ENCODE data around the gene GLRX.

Gene GLRX

DNA sequence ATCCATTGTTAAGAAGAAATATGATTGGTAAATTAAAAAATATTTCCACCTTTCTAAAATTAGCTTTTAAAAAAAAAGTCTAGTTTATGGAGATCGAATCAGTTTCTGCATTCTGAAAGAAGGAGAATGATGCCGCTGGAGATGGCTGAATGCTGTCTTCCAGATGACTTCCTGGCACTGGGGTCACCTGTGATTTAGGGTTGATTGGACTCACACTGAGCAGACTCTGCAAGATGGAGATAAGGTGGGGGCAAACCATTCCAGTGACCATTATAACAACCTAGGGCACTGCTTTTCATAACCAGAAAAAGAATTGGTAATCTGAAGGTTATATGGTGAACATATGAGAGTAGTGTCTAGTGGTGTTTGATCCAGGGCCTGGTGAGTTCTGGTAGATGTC, 50.6 kb downstream of the GLRX start:
- 0 out of 2 replicates have a peak, but pooled peaks have one; percentile 23 for TF ChIP-seq POLR2A (IDR thresholded peaks at IDR 0.05; ENCODE audit: low read depth, low read length)
- no peak for TF ChIP-seq PAX5 (IDR thresholded peaks at IDR 0.05; ENCODE audit: insufficient read depth, low read length, severe bottlenecking)
- no peak for TF ChIP-seq SPI1 (IDR thresholded peaks at IDR 0.05; ENCODE audit: low read depth, low read length)
- FAIRE-seq (no peak), DNase-seq (ENCODE audit: insufficient read length, low spot score) (no peak)

DNA sequence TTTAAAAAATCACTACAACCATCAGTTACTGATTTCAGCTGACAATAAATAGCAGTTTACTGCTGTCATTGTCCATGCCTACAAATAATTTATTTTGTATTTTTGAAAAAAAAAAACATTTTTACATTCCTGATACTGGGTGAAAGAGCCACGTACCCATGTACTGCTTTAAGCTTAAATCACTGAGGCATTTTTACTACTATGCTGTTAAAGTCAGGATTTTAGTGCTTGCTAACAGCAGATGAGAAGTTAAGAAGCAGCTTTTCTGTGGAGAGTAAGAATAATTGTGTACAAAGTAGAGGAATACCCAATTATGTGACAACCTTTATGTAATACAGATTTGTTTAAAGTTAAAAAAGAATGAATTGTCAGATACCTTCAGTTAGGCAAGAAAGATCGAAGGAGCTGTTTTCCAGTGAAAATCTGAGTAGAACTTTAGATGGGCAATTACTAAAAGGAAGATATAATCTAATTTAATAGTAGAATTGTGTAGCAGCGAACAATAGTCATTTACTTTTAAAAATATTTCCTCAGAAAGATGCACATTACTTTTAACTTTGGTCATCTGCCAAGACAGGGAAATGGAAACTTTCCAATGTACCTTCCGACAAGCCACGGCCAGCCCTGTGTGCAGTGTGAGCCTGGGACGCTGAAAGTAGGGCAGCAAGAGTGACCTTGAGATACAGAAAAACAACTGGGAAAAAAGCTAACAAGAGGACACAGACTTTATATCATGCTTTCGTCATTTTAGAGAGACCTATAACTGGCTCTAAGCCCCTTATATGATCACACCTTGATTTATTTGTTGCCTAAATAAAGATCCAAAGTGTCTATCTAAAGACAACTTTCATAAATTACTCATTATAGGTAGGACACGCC, 51.5 kb downstream of the GLRX start:
- no peak for TF ChIP-seq PAX5 (IDR thresholded peaks at IDR 0.05; ENCODE audit: insufficient read depth, low read length, severe bottlenecking)
- TF ChIP-seq TAF1 (IDR thresholded peaks at IDR 0.05; ENCODE audit: low read depth, low read length) = no peak
- no peak for TF ChIP-seq POU2F2 (IDR thresholded peaks at IDR 0.05; ENCODE audit: low read depth, low read length)
- no peak for TF ChIP-seq SPI1 (IDR thresholded peaks at IDR 0.05; ENCODE audit: low read depth, low read length)
- no peak for TF ChIP-seq POLR2A (IDR thresholded peaks at IDR 0.05; ENCODE audit: low read depth, low read length)
- TF ChIP-seq POLR2AphosphoS5 (IDR thresholded peaks at IDR 0.05; ENCODE audit: low read depth, low read length) = no peak
- no peak for DNase-seq (ENCODE audit: insufficient read length, low spot score)
- no peak for FAIRE-seq

DNA sequence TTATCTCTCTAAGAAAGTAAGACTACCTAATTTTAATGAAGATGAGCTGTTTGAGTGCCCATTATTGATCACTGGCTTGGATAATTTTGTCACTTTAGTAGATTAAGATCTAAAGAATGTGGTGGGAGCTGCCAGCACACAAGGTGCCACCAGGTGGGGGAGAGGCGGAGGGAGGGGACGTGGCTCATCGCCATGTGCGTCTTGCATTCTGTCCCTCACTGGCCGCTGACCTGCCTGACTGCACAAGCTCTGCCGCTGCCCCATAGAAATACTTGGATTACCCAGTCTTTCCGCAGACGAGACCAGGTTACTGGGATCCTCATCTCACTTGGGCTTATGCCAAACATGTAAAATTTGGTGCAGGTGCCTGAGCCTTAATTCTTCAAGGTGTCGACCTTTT, 53.8 kb downstream of the GLRX start:
- DNase-seq (ENCODE audit: insufficient read length, low spot score) = no peak
- TF ChIP-seq TAF1 (IDR thresholded peaks at IDR 0.05; ENCODE audit: low read depth, low read length) = no peak
- FAIRE-seq = peak; percentile 60

DNA sequence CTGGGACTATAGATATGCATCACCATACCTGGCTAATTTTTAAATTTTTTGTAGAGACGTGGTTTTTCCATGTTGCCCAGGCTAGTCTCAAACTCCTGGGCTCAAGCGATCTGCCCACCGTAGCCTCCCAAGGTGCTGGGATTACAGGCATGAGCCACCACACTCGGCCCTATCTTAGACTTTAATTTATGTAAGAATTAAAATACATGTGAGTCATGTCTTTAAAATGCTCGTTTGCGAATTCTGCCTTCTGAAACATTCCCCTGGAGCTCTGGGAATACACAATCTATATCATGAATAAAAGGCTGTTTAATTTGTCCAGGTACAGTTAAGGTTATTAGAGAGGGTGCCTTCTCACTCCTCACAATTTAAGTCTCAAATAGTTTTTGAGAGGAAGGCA, 58.6 kb downstream of the GLRX start:
- FAIRE-seq = no peak
- TF ChIP-seq POLR2A (IDR thresholded peaks at IDR 0.05; ENCODE audit: low read depth, low read length) = no peak
- TF ChIP-seq POLR2AphosphoS5 (IDR thresholded peaks at IDR 0.05; ENCODE audit: low read depth, low read length) = no peak
- no peak for TF ChIP-seq PAX5 (IDR thresholded peaks at IDR 0.05; ENCODE audit: insufficient read depth, low read length, severe bottlenecking)
- DNase-seq (ENCODE audit: insufficient read length, low spot score) = no peak
